AG04450 (cell line): ENCODE measurements around the gene RAB1B. TPM values are rescaled to one million over a fixed set of nuclear protein-coding genes. Genes with fewer than 3 reads are reported as not detected.

Experiments used
- CTCF ChIA-PET: fragments of 300-600, 350-600 bp; formaldehyde crosslinking; extraction: SDS; loops from one replicate; lab custom pipeline; 2022; ENCODE audit warnings: antibody characterized with exemption, inconsistent platforms; lab: Charles Lee
- POLR2A ChIA-PET: fragments of 350-600 bp; formaldehyde crosslinking; extraction: SDS; loops from one replicate; lab custom pipeline; 2021; ENCODE audit warnings: antibody characterized with exemption, inconsistent platforms; lab: Yijun Ruan, JAX
- DNase-seq: peaks from one replicate; pipeline ENCODE4 v3.0.0-alpha.2; 2011; ENCODE audit warnings: low read depth, low spot score
- H3K27ac ChIP-seq: one replicate; pipeline ENCODE4 v1.5.1; 2012; ENCODE audit warnings: low read depth, low read length, control low read depth
- H3K27me3 ChIP-seq: one replicate; pipeline ENCODE4 v1.6.0; 2012; ENCODE audit warnings: low read length; ENCODE audit not compliant: control insufficient read depth, insufficient read depth
- H3K4me3 ChIP-seq: 2 replicates; pipeline ENCODE4 v1.5.1; 2011; ENCODE audit warnings: mild to moderate bottlenecking, low read depth, low read length, control low read depth
- H3K9me3 ChIP-seq: 2 replicates; pipeline ENCODE4 v1.5.1; 2012; ENCODE audit warnings: low read length; ENCODE audit not compliant: control insufficient read depth, insufficient read depth
- CTCF ChIP-seq: IDR thresholded peaks from 2 replicates; pipeline ENCODE4 v1.5.1; 2011; ENCODE audit warnings: low read depth, low read length, control low read depth, inconsistent platforms
- polyA plus RNA-seq: library from polyadenylated mRNA; depleted of rRNA; stranded (reverse); fragments of >200 nt; gene quantifications from 2 replicates; pipeline ENCODE4 v1.2.3, GENCODE V29; 2011

The RAB1B gene
- polyA plus RNA-seq, 1 experiment = 127 TPM

- TF ChIP-seq CTCF = no peak
- CTCF ChIA-PET = interaction anchor here (0.5 to 0.9 kb wide), 2 partner anchors 34 to 160 kb away, joined by 4 read pairs; no protein-coding TSS in a partner anchor
- POLR2A ChIA-PET = no interaction called here
- DNase-seq = no peak
- no peak overlapping the region for H3K4me3 ChIP-seq
- H3K27ac ChIP-seq = no peak overlapping the region
- no peaks in the 10 kb centered on the region for H3K9me3 ChIP-seq
- H3K27me3 ChIP-seq = no peaks in the 10 kb centered on the region
Observed at GRCh38 chr11:66225066-66225465, 43.4 kb upstream of the RAB1B start.

GRCh38 chr11:66226101-66226500 lies 42.3 kb upstream of the RAB1B start:
- Histone ChIP-seq H3K27me3 (no peaks in the 10 kb centered on the region), H3K27ac (no peak overlapping the region), H3K9me3 (no peaks in the 10 kb centered on the region), H3K4me3 (no peak overlapping the region)
- no peak for DNase-seq
- ChIA-PET POLR2A (no interaction called here), CTCF (no interaction called here)
- TF ChIP-seq CTCF = no peak

GRCh38 chr11:66227700-66228099 lies 40.7 kb upstream of the RAB1B start:
- CTCF ChIA-PET = no interaction called here
- TF ChIP-seq CTCF = no peak
- no peaks in the 10 kb centered on the region for H3K27me3 ChIP-seq
- H3K9me3 ChIP-seq = no peaks in the 10 kb centered on the region
- H3K27ac ChIP-seq = no peak overlapping the region
- H3K4me3 ChIP-seq = no peak overlapping the region
- no peak for DNase-seq
- POLR2A ChIA-PET = no interaction called here

- H3K27ac ChIP-seq = no peak overlapping the region
- CTCF ChIA-PET = no interaction called here
- no peak for DNase-seq
- POLR2A ChIA-PET = no interaction called here
- TF ChIP-seq CTCF = no peak
- H3K9me3 ChIP-seq = no peaks in the 10 kb centered on the region
- no peaks in the 10 kb centered on the region for H3K27me3 ChIP-seq
- no peak overlapping the region for H3K4me3 ChIP-seq
Observed at GRCh38 chr11:66228521-66228920, 39.9 kb upstream of the RAB1B start.

- no peak for TF ChIP-seq CTCF
- ChIA-PET CTCF (no interaction called here), POLR2A (no interaction called here)
- DNase-seq = no peak
- no peak overlapping the region for H3K27ac ChIP-seq
- no peak overlapping the region for H3K4me3 ChIP-seq
- H3K9me3 ChIP-seq = no peaks in the 10 kb centered on the region
- H3K27me3 ChIP-seq = no peaks in the 10 kb centered on the region
Observed at GRCh38 chr11:66230156-66230555, 38.3 kb upstream of the RAB1B start.
